HEK293 (cell line): Measurements from ENCODE around the gene POLK.

Source experiments
- CTCF ChIA-PET: fragments of 350-600 bp; formaldehyde crosslinking; extraction: SDS; loops from one replicate; lab custom pipeline; 2021; ENCODE audit warnings: antibody characterized with exemption; lab: Yijun Ruan, JAX
- POLR2A ChIA-PET: fragments of 300-600 bp; formaldehyde crosslinking; extraction: SDS; loops from one replicate; lab custom pipeline; 2020; ENCODE audit warnings: antibody characterized with exemption, inconsistent platforms; lab: Yijun Ruan, JAX
- H3K27ac ChIP-seq: fragments of 200-500 bp; sonication (Bioruptor generic); 2 replicates; pipeline ENCODE4 v1.5.1; 2014; ENCODE audit warnings: low read depth, low read length, control low read depth, inconsistent platforms; ENCODE audit errors: extremely low read depth
- H3K36me3 ChIP-seq, 2 experiments: fragments of 200-500 bp in 1 of 2; sonication (Bioruptor generic) in 1 of 2; 1 replicate in 1 of 2; 2 replicates in 1 of 2; pipeline ENCODE4 v1.5.1; 2014 to 2017; ENCODE audit warnings: inconsistent platforms in 2 of 2, low read length in 2 of 2; ENCODE audit not compliant: control insufficient read depth in 2 of 2, insufficient read depth in 1 of 2
- H3K4me1 ChIP-seq: fragments of 200-500 bp; sonication (Bioruptor generic); 2 replicates; pipeline ENCODE4 v1.5.1; 2014; ENCODE audit warnings: mild to moderate bottlenecking, low read length, inconsistent platforms; ENCODE audit not compliant: control insufficient read depth, insufficient read depth
- H3K4me3 ChIP-seq: 2 replicates; pipeline ENCODE4 v1.5.1; 2011; ENCODE audit warnings: low read depth, mild to moderate bottlenecking, control low read depth, low read length, moderate library complexity
- H3K9me3 ChIP-seq: fragments of 200-500 bp; sonication (Bioruptor generic); 2 replicates; pipeline ENCODE4 v1.5.1; 2014; ENCODE audit warnings: low read depth, low read length, inconsistent platforms; ENCODE audit not compliant: control insufficient read depth, insufficient read depth
- CTCF ChIP-seq: fragments of 450-650 bp; formaldehyde crosslinking; IDR thresholded peaks from 2 replicates; pipeline ENCODE4 v1.5.1; 2016; ENCODE audit warnings: missing biosample characterization, missing genetic modification characterization
- FEZF1 ChIP-seq: fragments of 450-650 bp; formaldehyde crosslinking; IDR thresholded peaks from 2 replicates; pipeline ENCODE4 v1.5.1; 2016; ENCODE audit warnings: missing biosample characterization, missing genetic modification characterization
- GLIS2 ChIP-seq: fragments of 450-650 bp; formaldehyde crosslinking; IDR thresholded peaks from 2 replicates; pipeline ENCODE4 v1.5.1; 2016; ENCODE audit warnings: missing biosample characterization, missing genetic modification characterization
- KLF16 ChIP-seq: fragments of 450-650 bp; formaldehyde crosslinking; IDR thresholded peaks from 2 replicates; pipeline ENCODE4 v1.5.1; 2017; ENCODE audit warnings: missing biosample characterization, missing genetic modification characterization
- OSR2 ChIP-seq: fragments of 450-650 bp; formaldehyde crosslinking; IDR thresholded peaks from 2 replicates; pipeline ENCODE4 v1.5.1; 2016; ENCODE audit warnings: missing biosample characterization, missing genetic modification characterization
- PRDM1 ChIP-seq: fragments of 450-650 bp; formaldehyde crosslinking; IDR thresholded peaks from 2 replicates; pipeline ENCODE4; 2016; ENCODE audit warnings: missing biosample characterization, missing genetic modification characterization
- REPIN1 ChIP-seq: fragments of 450-650 bp; formaldehyde crosslinking; IDR thresholded peaks from 2 replicates; pipeline ENCODE4 v1.5.1; 2017; ENCODE audit warnings: missing biosample characterization, missing genetic modification characterization, low read depth
- SCRT1 ChIP-seq: fragments of 450-650 bp; formaldehyde crosslinking; IDR thresholded peaks from 2 replicates; pipeline ENCODE4 v1.5.1; 2016; ENCODE audit warnings: missing biosample characterization, missing genetic modification characterization, borderline replicate concordance
- SCRT2 ChIP-seq: fragments of 450-650 bp; formaldehyde crosslinking; IDR thresholded peaks from 2 replicates; pipeline ENCODE4 v1.5.1; 2016; ENCODE audit warnings: missing biosample characterization, missing genetic modification characterization
- YY2 ChIP-seq: fragments of 450-650 bp; formaldehyde crosslinking; IDR thresholded peaks from 2 replicates; pipeline ENCODE4 v1.5.1; 2016; ENCODE audit warnings: missing biosample characterization, missing genetic modification characterization
- ZBTB10 ChIP-seq: fragments of 450-650 bp; formaldehyde crosslinking; IDR thresholded peaks from 2 replicates; pipeline ENCODE4 v1.5.1; 2016; ENCODE audit warnings: missing biosample characterization, missing genetic modification characterization
- ZFP41 ChIP-seq: fragments of 450-650 bp; formaldehyde crosslinking; IDR thresholded peaks from 2 replicates; pipeline ENCODE4 v1.5.1; 2016; ENCODE audit warnings: missing biosample characterization, missing genetic modification characterization, borderline replicate concordance
- ZNF121 ChIP-seq: fragments of 450-650 bp; formaldehyde crosslinking; IDR thresholded peaks from 2 replicates; pipeline ENCODE4 v1.5.1; 2016; ENCODE audit warnings: missing biosample characterization, missing genetic modification characterization
- ZNF140 ChIP-seq: fragments of 450-650 bp; formaldehyde crosslinking; IDR thresholded peaks from 2 replicates; pipeline ENCODE4 v1.5.1; 2016; ENCODE audit warnings: missing biosample characterization, missing genetic modification characterization
- ZNF169 ChIP-seq: fragments of 450-650 bp; formaldehyde crosslinking; IDR thresholded peaks from 2 replicates; pipeline ENCODE4 v1.5.1; 2016; ENCODE audit warnings: missing biosample characterization, missing genetic modification characterization
- ZNF2 ChIP-seq: fragments of 450-650 bp; formaldehyde crosslinking; IDR thresholded peaks from 2 replicates; pipeline ENCODE4 v1.5.1; 2016; ENCODE audit warnings: missing biosample characterization, missing genetic modification characterization
- ZNF311 ChIP-seq: fragments of 450-650 bp; formaldehyde crosslinking; IDR thresholded peaks from 2 replicates; pipeline ENCODE4 v1.5.1; 2017; ENCODE audit warnings: missing biosample characterization, missing genetic modification characterization, borderline replicate concordance
- ZNF335 ChIP-seq: fragments of 450-650 bp; formaldehyde crosslinking; conservative IDR thresholded peaks from 2 replicates; pipeline ENCODE4 v1.5.1; 2016; ENCODE audit warnings: missing biosample characterization, missing genetic modification characterization
- ZNF354C ChIP-seq: fragments of 450-650 bp; formaldehyde crosslinking; IDR thresholded peaks from 2 replicates; pipeline ENCODE4 v1.5.1; 2016; ENCODE audit warnings: missing biosample characterization, missing genetic modification characterization, low read depth, borderline replicate concordance
- ZNF488 ChIP-seq: fragments of 450-650 bp; formaldehyde crosslinking; IDR thresholded peaks from 2 replicates; pipeline ENCODE4 v1.5.1; 2016; ENCODE audit warnings: missing biosample characterization, missing genetic modification characterization
- ZNF510 ChIP-seq: fragments of 450-650 bp; formaldehyde crosslinking; IDR thresholded peaks from 2 replicates; pipeline ENCODE4 v1.5.1; 2018; ENCODE audit warnings: mild to moderate bottlenecking, missing genetic modification characterization, missing biosample characterization; ENCODE audit not compliant: insufficient replicate concordance
- ZNF530 ChIP-seq: fragments of 450-650 bp; formaldehyde crosslinking; IDR thresholded peaks from 2 replicates; pipeline ENCODE4 v1.5.1; 2016; ENCODE audit warnings: low read depth, missing biosample characterization, missing genetic modification characterization
- ZNF585B ChIP-seq: fragments of 450-650 bp; formaldehyde crosslinking; IDR thresholded peaks from 2 replicates; pipeline ENCODE4 v1.5.1; 2016; ENCODE audit warnings: missing biosample characterization, missing genetic modification characterization
- ZNF677 ChIP-seq: fragments of 450-650 bp; IDR thresholded peaks from 2 replicates; pipeline ENCODE4 v1.5.0; 2018; ENCODE audit warnings: missing biosample characterization, mild to moderate bottlenecking, missing genetic modification characterization, moderate library complexity
- ZNF701 ChIP-seq: fragments of 450-650 bp; formaldehyde crosslinking; IDR thresholded peaks from 2 replicates; pipeline ENCODE4 v1.5.1; 2016; ENCODE audit warnings: missing biosample characterization, missing genetic modification characterization
- ZNF785 ChIP-seq: fragments of 450-650 bp; formaldehyde crosslinking; IDR thresholded peaks from 2 replicates; pipeline ENCODE4 v1.5.1; 2016; ENCODE audit warnings: missing biosample characterization, missing genetic modification characterization
- TF ChIP-seq, protein P1 (sequence below): fragments of 450-650 bp; formaldehyde crosslinking; IDR thresholded peaks from 2 replicates; pipeline ENCODE4 v1.5.1; 2017; ENCODE audit warnings: missing biosample characterization, missing genetic modification characterization

The POLK gene

GRCh38 chr5:75524071-75524470 lies 12.4 kb downstream of the POLK start:
- TF ChIP-seq ZNF530 (tag by site-specific recombination) (no peak), ZNF701 (no peak), ZNF140 (no peak), REPIN1 (no peak), ZNF121 (no peak), KLF16 (tag by site-specific recombination) (no peak), FEZF1 (no peak), GLIS2 (tag by site-specific recombination) (no peak), ZNF677 (no peak), PRDM1 (no peak), ZFP41 (tag by site-specific recombination) (no peak)

DNA sequence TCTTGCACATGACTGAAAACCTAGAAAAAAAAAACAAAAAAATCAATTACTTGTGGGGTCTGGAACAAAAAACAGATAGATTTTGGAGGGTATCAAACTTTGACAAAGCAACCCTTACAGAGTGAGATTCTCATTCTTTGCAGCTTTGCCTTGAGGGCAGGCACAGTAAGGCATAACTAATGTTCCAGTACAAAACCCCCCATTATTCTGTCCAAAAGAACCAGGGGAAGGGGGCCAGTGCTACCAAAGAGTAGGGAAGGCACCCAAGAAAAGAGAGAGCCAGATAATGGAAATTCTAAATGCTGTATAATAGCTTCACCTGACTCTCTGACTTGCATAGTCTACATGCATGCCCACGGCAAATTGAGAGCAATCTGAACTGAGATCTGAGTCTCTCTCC lies 12.9 kb downstream of the POLK start:
- TF ChIP-seq ZNF785 (tag by site-specific recombination), result no peak
- TF ChIP-seq ZNF354C (tag by site-specific recombination), result no peak
- TF ChIP-seq, protein P1, sequence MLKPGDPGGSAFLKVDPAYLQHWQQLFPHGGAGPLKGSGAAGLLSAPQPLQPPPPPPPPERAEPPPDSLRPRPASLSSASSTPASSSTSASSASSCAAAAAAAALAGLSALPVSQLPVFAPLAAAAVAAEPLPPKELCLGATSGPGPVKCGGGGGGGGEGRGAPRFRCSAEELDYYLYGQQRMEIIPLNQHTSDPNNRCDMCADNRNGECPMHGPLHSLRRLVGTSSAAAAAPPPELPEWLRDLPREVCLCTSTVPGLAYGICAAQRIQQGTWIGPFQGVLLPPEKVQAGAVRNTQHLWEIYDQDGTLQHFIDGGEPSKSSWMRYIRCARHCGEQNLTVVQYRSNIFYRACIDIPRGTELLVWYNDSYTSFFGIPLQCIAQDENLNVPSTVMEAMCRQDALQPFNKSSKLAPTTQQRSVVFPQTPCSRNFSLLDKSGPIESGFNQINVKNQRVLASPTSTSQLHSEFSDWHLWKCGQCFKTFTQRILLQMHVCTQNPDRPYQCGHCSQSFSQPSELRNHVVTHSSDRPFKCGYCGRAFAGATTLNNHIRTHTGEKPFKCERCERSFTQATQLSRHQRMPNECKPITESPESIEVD, result no peak
- TF ChIP-seq ZNF335, result no peak
- H3K27ac ChIP-seq, result no peak overlapping the region
- H3K9me3 ChIP-seq, result no peaks in the 10 kb centered on the region
- no peaks in the 10 kb centered on the region for H3K4me1 ChIP-seq
- no peak overlapping the region for H3K4me3 ChIP-seq
- ChIA-PET CTCF (no interaction called here), POLR2A (no interaction called here)
- H3K36me3 ChIP-seq, result peaks cover 0 to 8% of the 10 kb centered on the region in 2 experiments; a peak in 2 of 3 replicates

More at GRCh38 chr5:75524071-75524470, 12.4 kb downstream of the POLK start:
- CTCF ChIA-PET, result no interaction called here
- Histone ChIP-seq H3K9me3 (no peaks in the 10 kb centered on the region), H3K4me1 (no peaks in the 10 kb centered on the region), H3K4me3 (no peak overlapping the region), H3K36me3 (peaks cover 0 to 8% of the 10 kb centered on the region in 2 experiments; a peak in 2 of 3 replicates), H3K27ac (no peak overlapping the region)
- POLR2A ChIA-PET, result no interaction called here

DNA sequence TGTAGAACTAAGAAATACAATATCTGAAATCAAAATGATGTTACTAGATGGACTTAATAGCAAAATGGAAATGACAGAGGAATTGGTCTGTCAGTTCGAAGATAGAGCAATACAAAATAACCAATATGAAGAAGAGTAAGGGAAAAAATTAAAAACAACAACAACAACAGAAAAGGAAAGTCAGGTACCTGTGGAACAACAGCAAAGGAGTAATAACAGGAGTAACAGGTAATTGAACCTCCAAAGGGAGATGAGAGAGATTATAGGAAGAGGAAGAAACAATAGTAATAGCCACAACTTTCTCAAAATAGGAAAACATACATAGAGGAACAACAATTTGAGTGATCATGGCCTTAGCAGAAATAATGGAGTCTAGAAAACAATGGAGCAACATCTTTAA lies 13.7 kb downstream of the POLK start:
- CTCF ChIA-PET, result no interaction called here
- Histone ChIP-seq H3K4me3 (no peak overlapping the region), H3K36me3 (peaks cover 0 to 8% of the 10 kb centered on the region in 2 experiments; a peak in 2 of 3 replicates), H3K4me1 (no peaks in the 10 kb centered on the region), H3K9me3 (no peaks in the 10 kb centered on the region), H3K27ac (no peak overlapping the region)
- POLR2A ChIA-PET, result no interaction called here
- TF ChIP-seq ZNF510 (tag by site-specific recombination) (no peak), ZNF585B (tag by site-specific recombination) (no peak), SCRT2 (peak; percentile 67), ZNF169 (tag by site-specific recombination) (no peak), OSR2 (no peak), YY2 (no peak), ZNF311 (tag by site-specific recombination) (no peak), ZNF2 (tag by site-specific recombination) (no peak), ZNF677 (no peak), ZNF488 (no peak), CTCF (tag by site-specific recombination) (no peak), ZNF140 (no peak), ZBTB10 (tag by site-specific recombination) (no peak), SCRT1 (peak; percentile 62; the same call in 1 of the 2 replicates)
